Panc1 (cell line): ENCODE results near the gene MCF2L. TPM values are rescaled to one million over a fixed set of nuclear protein-coding genes. Genes with fewer than 3 reads are reported as not detected.

Experiments used
- ATAC-seq: fragments of 200-7000 bp; cut with Tn5 transposase; 2 replicates; pipeline ENCODE4 v1.9.1; 2020; ENCODE audit warnings: mild to moderate bottlenecking, moderate library complexity
- BruUV-seq: library from RNA; stranded (reverse); fragments of 400-500 nt; replicated peaks from 2 replicates; lab custom pipeline; 2021; lab: Mats Ljungman, UMichigan
- CTCF ChIA-PET: fragments of 300-600 bp; sonication (Branson Sonifier 250); formaldehyde crosslinking; loops from one replicate; lab custom pipeline; 2022; ENCODE audit warnings: antibody characterized with exemption; lab: Charles Lee
- POLR2A ChIA-PET: fragments of 300-600 bp; sonication (Branson Sonifier 250); formaldehyde crosslinking; loops from one replicate; lab custom pipeline; 2022; ENCODE audit warnings: antibody characterized with exemption; lab: Charles Lee
- DNase-seq: peaks from one replicate; pipeline ENCODE4 v3.0.0-alpha.2; 2010; ENCODE audit warnings: low read depth, low spot score
- H3K27ac ChIP-seq: 2 replicates; pipeline ENCODE4 v1.5.1; 2011; ENCODE audit warnings: mild to moderate bottlenecking, low read length, inconsistent platforms
- H3K27me3 ChIP-seq: fragments of 200-500 bp; sonication (Bioruptor generic); 2 replicates; pipeline ENCODE4 v1.6.0; 2014; ENCODE audit warnings: low read length, inconsistent platforms; ENCODE audit not compliant: control insufficient read depth, insufficient read depth
- H3K36me3 ChIP-seq: fragments of 200-500 bp; sonication (Bioruptor generic); 2 replicates; pipeline ENCODE4 v1.5.1; 2014; ENCODE audit warnings: inconsistent platforms, mild to moderate bottlenecking, low read length, moderate library complexity; ENCODE audit not compliant: control insufficient read depth, insufficient read depth
- H3K4me1 ChIP-seq: 2 replicates; pipeline ENCODE4 v1.5.1; 2011; ENCODE audit warnings: inconsistent platforms, mild to moderate bottlenecking, low read length, moderate library complexity; ENCODE audit not compliant: control insufficient read depth, insufficient read depth
- H3K4me3 ChIP-seq, 2 experiments: 2 replicates each; pipeline ENCODE4 v1.5.1; 2011 to 2012; ENCODE audit warnings: low read depth in 2 of 2, low read length in 2 of 2, mild to moderate bottlenecking in 2 of 2, inconsistent platforms in 1 of 2, moderate library complexity in 1 of 2
- H3K9me3 ChIP-seq: fragments of 200-500 bp; sonication (Bioruptor generic); 2 replicates; pipeline ENCODE4 v1.5.1; 2014; ENCODE audit warnings: low read depth, mild to moderate bottlenecking, inconsistent platforms, low read length, moderate library complexity; ENCODE audit not compliant: control insufficient read depth, insufficient read depth
- CTCF ChIP-seq: fragments of 450-650 bp; IDR thresholded peaks from 2 replicates; pipeline ENCODE4 v1.5.1; 2017; ENCODE audit warnings: mild to moderate bottlenecking
- POLR2AphosphoS5 ChIP-seq: IDR thresholded peaks from 2 replicates; pipeline ENCODE4 v1.6.1; 2012; ENCODE audit warnings: mild to moderate bottlenecking, low read depth, low read length, moderate library complexity
- SIN3A ChIP-seq: IDR thresholded peaks from 2 replicates; pipeline ENCODE4 v1.6.1; 2012; ENCODE audit warnings: low read depth, mild to moderate bottlenecking, low read length, moderate library complexity, borderline replicate concordance; ENCODE audit not compliant: insufficient read depth
- TCF7L2 ChIP-seq: IDR thresholded peaks from 2 replicates; pipeline ENCODE4 v1.6.1; 2011; ENCODE audit warnings: mild to moderate bottlenecking, low read depth, low read length, inconsistent platforms
- in situ Hi-C: cut with HindIII; loops from 2 replicates; pipeline ENCODE4 v1.10.0; 2016; ENCODE audit warnings: low sequenced_read_pairs, low pct_unique_long_range_greater_than_20kb
- intact Hi-C: fragments of 100-400 bp; cut with micrococcal nuclease; formaldehyde crosslinking; loops from one replicate; pipeline ENCODE4 v1.10.0; 2022; ENCODE audit not compliant: unreplicated experiment
- total RNA-seq: library from RNA; stranded (reverse); gene quantifications from one replicate; pipeline ENCODE4 v1.2.1, GENCODE V29; 2021; ENCODE audit not compliant: unreplicated experiment
- TF ChIP-seq, protein P1 (sequence below), 2 experiments: IDR thresholded peaks; 2 replicates each; pipeline ENCODE4 v1.6.1; 2011 to 2012; ENCODE audit warnings: low read depth in 2 of 2, control low read depth in 1 of 2, low read length in 1 of 2, mild to moderate bottlenecking in 1 of 2, moderate library complexity in 1 of 2; ENCODE audit not compliant: insufficient read depth in 1 of 2

MCF2L gene
- total RNA-seq, 1 experiment from 2014 or later, result 0.57 TPM

GRCh38 chr13:112924365-112924764 lies 44.6 kb upstream of the MCF2L start:
- ChIA-PET CTCF (no interaction called here), POLR2A (no interaction called here)
- H3K27me3 ChIP-seq, result no peaks in the 10 kb centered on the region; the same call in 1 of the 2 replicates
- H3K4me1 ChIP-seq, result no peaks in the 10 kb centered on the region
- BruUV-seq, result no TSS peak
- no peak overlapping the region for H3K27ac ChIP-seq
- intact Hi-C loops (no loop called here), in situ Hi-C loops (no loop called here)
- no peak for DNase-seq
- H3K4me3 ChIP-seq, result no peak overlapping the region
- no peak for ATAC-seq
- H3K9me3 ChIP-seq, result no peaks in the 10 kb centered on the region
- no peaks in the 10 kb centered on the region for H3K36me3 ChIP-seq
- TF ChIP-seq TCF7L2 (no peak), CTCF (no peak), POLR2AphosphoS5 (no peak), SIN3A (no peak)
- TF ChIP-seq, protein P1, sequence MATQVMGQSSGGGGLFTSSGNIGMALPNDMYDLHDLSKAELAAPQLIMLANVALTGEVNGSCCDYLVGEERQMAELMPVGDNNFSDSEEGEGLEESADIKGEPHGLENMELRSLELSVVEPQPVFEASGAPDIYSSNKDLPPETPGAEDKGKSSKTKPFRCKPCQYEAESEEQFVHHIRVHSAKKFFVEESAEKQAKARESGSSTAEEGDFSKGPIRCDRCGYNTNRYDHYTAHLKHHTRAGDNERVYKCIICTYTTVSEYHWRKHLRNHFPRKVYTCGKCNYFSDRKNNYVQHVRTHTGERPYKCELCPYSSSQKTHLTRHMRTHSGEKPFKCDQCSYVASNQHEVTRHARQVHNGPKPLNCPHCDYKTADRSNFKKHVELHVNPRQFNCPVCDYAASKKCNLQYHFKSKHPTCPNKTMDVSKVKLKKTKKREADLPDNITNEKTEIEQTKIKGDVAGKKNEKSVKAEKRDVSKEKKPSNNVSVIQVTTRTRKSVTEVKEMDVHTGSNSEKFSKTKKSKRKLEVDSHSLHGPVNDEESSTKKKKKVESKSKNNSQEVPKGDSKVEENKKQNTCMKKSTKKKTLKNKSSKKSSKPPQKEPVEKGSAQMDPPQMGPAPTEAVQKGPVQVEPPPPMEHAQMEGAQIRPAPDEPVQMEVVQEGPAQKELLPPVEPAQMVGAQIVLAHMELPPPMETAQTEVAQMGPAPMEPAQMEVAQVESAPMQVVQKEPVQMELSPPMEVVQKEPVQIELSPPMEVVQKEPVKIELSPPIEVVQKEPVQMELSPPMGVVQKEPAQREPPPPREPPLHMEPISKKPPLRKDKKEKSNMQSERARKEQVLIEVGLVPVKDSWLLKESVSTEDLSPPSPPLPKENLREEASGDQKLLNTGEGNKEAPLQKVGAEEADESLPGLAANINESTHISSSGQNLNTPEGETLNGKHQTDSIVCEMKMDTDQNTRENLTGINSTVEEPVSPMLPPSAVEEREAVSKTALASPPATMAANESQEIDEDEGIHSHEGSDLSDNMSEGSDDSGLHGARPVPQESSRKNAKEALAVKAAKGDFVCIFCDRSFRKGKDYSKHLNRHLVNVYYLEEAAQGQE (IDR thresholded peaks at IDR 0.05; ENCODE audit: insufficient read depth in 1 of 2, low read depth in 2 of 2, low read length in 1 of 2), result no peak

GRCh38 chr13:112926003-112926402 lies 43.0 kb upstream of the MCF2L start:
- Histone ChIP-seq H3K4me1 (no peaks in the 10 kb centered on the region), H3K36me3 (no peaks in the 10 kb centered on the region), H3K27ac (no peak overlapping the region), H3K9me3 (no peaks in the 10 kb centered on the region), H3K27me3 (peaks cover 2% of the 10 kb centered on the region; the same call in 1 of the 2 replicates), H3K4me3 (no peak overlapping the region)
- in situ Hi-C loops, result no loop called here
- ChIA-PET CTCF (no interaction called here), POLR2A (no interaction called here)
- TF ChIP-seq TCF7L2 (no peak), CTCF (no peak), POLR2AphosphoS5 (no peak), SIN3A (no peak)
- TF ChIP-seq, protein P1 (IDR thresholded peaks at IDR 0.05; ENCODE audit: insufficient read depth in 1 of 2, low read depth in 2 of 2, low read length in 1 of 2), result no peak
- ATAC-seq (no peak), DNase-seq (no peak)
- intact Hi-C loops, result no loop called here
- no TSS peak for BruUV-seq
